HG02759 (cell line): ENCODE results near the gene PTP4A1.
A peak's percentile ranks its signal among the peaks of the same experiment; 100 is the strongest.
"Not testable (repeated sequence)": the region's sequence is repeated elsewhere in the genome, so short reads cannot be mapped to it uniquely, and the experiment has no call there.

Experiments
- ATAC-seq: cut with Tn5 transposase; IDR thresholded peaks from one replicate; pipeline ENCODE4 v1.9.1; 2021; ENCODE audit warnings: mild to moderate bottlenecking, moderate library complexity; ENCODE audit not compliant: unreplicated experiment

Gene PTP4A1

DNA sequence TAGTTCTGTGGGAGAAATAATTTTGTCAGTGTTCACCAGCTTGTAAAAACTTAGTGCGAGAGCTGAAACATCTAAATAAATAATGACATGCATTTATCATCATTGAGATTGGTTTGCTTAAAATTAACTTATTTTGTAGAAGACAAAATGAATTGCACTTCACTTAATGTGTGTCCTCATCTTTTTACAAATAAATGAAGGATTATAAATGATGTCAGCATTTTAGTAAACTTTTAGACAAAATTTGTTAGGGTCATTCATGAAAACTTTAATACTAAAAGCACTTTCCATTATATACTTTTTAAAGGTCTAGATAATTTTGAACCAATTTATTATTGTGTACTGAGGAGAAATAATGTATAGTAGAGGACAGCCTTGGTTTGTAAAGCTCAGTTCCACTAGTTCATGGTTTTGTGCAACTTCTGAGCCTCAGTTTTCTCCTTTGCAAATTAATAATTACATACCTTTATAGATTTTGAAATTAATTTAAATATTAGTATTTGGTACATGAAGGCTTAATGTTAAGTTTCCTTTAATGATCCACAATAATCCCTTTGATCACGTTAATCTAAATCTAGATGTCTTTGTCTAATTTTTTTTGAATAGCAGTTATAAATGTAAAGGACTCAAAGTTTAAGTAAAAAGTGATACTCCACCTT is 9.2 kb downstream of the PTP4A1 start:
- no peak for ATAC-seq

- no peak for ATAC-seq
These were observed 10.4 kb downstream of the PTP4A1 start for GRCh38 chr6:63582579-63583231.

DNA sequence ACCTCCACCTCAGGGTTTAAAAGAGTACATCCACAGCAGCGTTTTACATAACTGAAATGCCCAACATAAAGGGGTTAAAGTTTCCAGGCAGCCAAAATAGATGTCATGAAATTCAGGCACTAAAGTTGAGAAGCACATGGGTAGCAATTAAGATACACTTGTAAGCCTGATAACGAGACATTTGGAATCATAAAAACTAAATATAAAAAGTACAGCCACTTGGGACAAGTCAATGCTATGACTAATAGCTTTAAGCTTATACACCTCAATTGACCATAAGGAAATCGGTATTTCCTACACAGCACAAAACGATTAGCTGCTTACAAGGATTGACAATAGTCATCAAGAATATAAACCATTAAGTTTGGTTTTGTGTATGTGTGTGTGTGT is 11.8 kb downstream of the PTP4A1 start:
- ATAC-seq = no peak

DNA sequence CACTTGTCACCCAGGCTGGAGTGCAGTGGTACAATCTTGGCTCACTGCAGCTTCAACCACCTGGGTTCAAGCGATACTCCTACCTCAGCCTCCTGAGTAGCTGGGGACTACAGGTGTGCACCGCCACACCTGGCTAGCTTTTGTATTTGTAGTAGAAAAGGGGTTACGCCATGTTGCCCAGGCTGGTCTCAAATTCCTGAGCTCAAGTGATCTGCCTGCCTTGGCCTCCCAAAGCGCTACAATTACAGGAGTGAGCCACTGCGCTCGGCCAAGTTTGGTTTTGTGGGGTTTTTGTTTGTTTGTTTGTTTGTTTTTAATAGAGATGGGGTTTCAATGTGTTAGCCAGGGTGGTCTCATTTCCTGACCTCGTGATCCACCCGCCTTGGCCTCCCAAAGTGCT is 12.3 kb downstream of the PTP4A1 start:
- ATAC-seq = no peak

DNA sequence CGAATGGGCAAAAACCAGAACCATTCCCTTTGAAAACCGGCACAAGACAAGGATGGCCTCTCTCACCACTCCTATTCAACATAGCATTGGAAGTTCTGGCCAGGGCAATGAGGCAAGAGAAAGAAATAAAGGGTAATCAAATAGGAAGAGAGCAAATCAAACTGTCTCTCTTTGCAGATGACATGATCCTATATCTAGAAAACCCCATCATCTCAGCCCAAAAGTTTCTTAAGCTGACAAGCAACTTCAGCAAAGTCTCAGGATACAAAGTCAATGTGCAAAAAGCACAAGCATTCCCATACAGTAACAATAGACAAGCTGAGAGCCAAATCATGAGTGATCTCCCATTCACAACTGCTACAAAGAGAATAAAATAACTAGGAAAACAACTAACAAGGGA is 13.4 kb downstream of the PTP4A1 start:
- not testable (repeated sequence) for ATAC-seq

DNA sequence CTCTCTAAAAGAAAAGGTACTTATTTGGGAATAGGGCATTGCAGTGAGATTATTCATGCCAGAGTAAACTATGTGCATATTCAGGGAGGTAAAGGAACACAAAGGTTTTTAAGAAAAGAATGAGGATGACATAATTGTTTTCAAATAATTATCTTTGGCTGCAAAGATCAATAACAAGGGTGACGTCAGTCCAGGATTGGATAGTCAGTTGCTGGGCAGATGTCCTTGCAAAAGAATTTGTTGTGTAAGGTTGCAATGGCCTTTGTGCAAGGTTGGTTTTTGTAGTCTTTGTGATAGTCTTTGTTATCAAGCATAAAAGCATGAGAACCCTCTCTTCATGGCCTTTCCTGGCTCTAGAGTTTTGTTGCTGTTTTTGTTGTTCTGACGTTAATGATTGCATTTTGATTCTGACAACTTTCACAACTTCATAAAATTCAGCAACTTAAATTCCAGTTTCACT is 17.7 kb downstream of the PTP4A1 start:
- no peak for ATAC-seq

GRCh38 chr6:63592886-63593285 is 20.6 kb downstream of the PTP4A1 start:
- ATAC-seq = no peak

GRCh38 chr6:63597141-63598048 is 25.1 kb downstream of the PTP4A1 start:
- no peak for ATAC-seq

DNA sequence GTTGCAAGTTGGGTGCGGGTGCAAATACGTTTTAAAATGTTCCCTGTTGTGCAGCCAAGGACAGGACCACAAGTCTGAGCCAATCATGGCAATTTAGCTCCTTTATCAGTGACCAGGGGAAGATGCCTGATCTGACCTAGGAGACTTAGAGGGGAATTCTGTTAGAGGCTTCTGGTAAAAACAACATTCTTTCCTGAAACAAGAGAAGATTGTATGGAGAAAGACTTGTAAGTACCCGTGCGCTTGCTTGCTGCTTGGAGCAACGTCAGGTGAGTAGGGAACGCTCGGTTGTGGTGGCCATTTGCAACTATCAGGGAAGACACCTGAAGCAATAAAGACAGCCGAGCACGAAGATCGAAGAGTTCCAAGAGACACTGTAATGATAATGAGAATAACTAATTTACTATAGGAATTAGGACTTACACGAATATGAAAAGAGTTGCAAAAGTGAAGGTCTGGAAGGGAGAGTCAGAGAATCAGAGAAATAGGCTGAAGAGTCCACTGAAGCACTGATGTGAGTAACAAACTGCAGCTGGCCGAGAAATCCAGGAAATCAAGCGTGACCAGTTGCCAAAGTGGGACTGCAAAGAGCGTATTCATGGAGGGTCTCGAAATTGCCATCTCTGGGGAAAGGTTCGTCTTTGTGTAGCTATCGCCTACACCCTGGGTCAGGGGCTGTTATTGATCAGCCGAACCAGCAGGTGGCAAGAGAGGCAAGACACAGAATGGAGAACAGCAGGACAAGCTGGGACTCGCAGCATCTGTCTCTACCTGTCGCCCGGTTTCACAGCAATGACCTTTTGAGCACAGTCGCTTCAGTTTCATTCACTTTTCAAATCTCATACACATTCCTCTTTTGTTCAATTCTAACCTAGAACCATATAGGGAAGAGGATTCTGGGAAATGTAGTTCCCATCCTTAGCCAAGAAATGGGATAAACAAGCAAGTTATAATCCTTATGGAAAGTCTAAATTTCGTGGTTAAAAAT is 26.1 kb downstream of the PTP4A1 start:
- ATAC-seq = peak; percentile 100

GRCh38 chr6:63599243-63599642 is 27.0 kb downstream of the PTP4A1 start:
- ATAC-seq = no peak

- no peak for ATAC-seq
These were observed 27.9 kb downstream of the PTP4A1 start for GRCh38 chr6:63600136-63600535.

DNA sequence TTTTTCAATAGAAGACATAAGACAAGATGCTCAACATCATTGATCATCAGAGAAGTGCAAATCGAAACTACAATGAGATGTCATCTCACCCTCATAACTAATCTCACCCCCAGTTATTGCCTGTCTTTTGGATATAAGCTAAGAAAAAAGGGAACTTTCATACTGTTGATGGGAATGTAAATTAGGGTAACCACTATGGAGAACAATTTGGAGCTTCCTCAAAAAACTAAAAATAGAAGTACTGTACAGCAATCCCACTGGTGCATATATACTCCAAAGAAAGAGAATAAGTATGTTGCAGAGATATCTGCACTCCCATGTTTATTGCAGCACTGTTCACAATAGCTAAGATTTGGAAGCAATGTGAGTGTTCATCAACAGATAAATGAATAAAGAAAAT is 37.0 kb downstream of the PTP4A1 start:
- ATAC-seq = no peak

- no peak for ATAC-seq
These were observed 38.7 kb downstream of the PTP4A1 start for GRCh38 chr6:63610944-63611343.

- no peak for ATAC-seq
These were observed 39.3 kb downstream of the PTP4A1 start for GRCh38 chr6:63611560-63611959.

- ATAC-seq = no peak
These were observed 43.3 kb downstream of the PTP4A1 start for GRCh38 chr6:63615590-63615989.
